Activated CD8-positive, alpha-beta T cell treated with anti-CD3 and anti-CD28 coated beads for 36 hours (primary cell): ENCODE results near the gene RPL41. TPM values are rescaled to one million over a fixed set of nuclear protein-coding genes. Genes with fewer than 3 reads are reported as not detected.

Experiments
- ATAC-seq: fragments of 200-7000 bp; cut with Tn5 transposase; one replicate; pipeline ENCODE4 v1.10.0; 2021; ENCODE audit warnings: mild to moderate bottlenecking, moderate library complexity
- CTCF ChIA-PET: fragments of 350-600 bp; sonication (Branson Sonifier 250); formaldehyde crosslinking; loops from one replicate; lab custom pipeline; 2021; ENCODE audit warnings: antibody characterized with exemption; lab: Charles Lee
- POLR2A ChIA-PET: fragments of 350-600 bp; sonication (Branson Sonifier 250); formaldehyde crosslinking; loops from one replicate; lab custom pipeline; 2021; ENCODE audit warnings: antibody characterized with exemption; lab: Charles Lee
- DNase-seq: peaks from one replicate; pipeline ENCODE4 v3.0.0-alpha.2; 2020
- H3K27ac Mint-ChIP-seq: one replicate; pipeline ENCODE4 v1.8.0; 2021; ENCODE audit warnings: mild to moderate bottlenecking, mixed read lengths
- H3K27me3 Mint-ChIP-seq: one replicate; pipeline ENCODE4 v1.8.0; 2021; ENCODE audit warnings: mixed read lengths
- H3K36me3 Mint-ChIP-seq: one replicate; pipeline ENCODE4 v1.8.0; 2021; ENCODE audit warnings: low read depth, mixed read lengths
- H3K4me1 Mint-ChIP-seq: one replicate; pipeline ENCODE4 v1.8.0; 2021; ENCODE audit warnings: low read depth, mixed read lengths
- H3K4me3 Mint-ChIP-seq: one replicate; pipeline ENCODE4 v1.8.0; 2021; ENCODE audit warnings: mild to moderate bottlenecking, moderate library complexity, mixed read lengths
- H3K9me3 Mint-ChIP-seq: one replicate; pipeline ENCODE4 v1.8.0; 2021; ENCODE audit warnings: mixed read lengths
- CTCF ChIP-seq: fragments of 200-600 bp; IDR thresholded peaks from one replicate; pipeline ENCODE4 v1.8.0; 2022; ENCODE audit warnings: antibody characterized with exemption, mild to moderate bottlenecking
- intact Hi-C: fragments of 100-400 bp; cut with micrococcal nuclease; formaldehyde crosslinking; loops from one replicate; pipeline ENCODE4 v1.10.0; 2022
- total RNA-seq, 2 experiments: library from RNA; stranded (reverse); gene quantifications; one replicate each; pipeline ENCODE4 v1.2.3, GENCODE V29; 2021

RPL41 gene
- total RNA-seq, 2 experiments from 2014 or later: 5,401 to 5,452 TPM

- peaks cover 17% of the 10 kb centered on the region for H3K36me3 Mint-ChIP-seq
- peaks cover 28% of the 10 kb centered on the region for H3K4me1 Mint-ChIP-seq
- no peak for ATAC-seq
- DNase-seq: no peak
- intact Hi-C loops: no loop called here
- H3K27me3 Mint-ChIP-seq: no peaks in the 10 kb centered on the region
- no peak for TF ChIP-seq CTCF
- no peak overlapping the region for H3K4me3 Mint-ChIP-seq
- POLR2A ChIA-PET: no interaction called here
- H3K27ac Mint-ChIP-seq: no peak overlapping the region
- no peaks in the 10 kb centered on the region for H3K9me3 Mint-ChIP-seq
- CTCF ChIA-PET: no interaction called here
These were observed 15.4 kb upstream of the RPL41 start for GRCh38 chr12:56101045-56101444.

DNA sequence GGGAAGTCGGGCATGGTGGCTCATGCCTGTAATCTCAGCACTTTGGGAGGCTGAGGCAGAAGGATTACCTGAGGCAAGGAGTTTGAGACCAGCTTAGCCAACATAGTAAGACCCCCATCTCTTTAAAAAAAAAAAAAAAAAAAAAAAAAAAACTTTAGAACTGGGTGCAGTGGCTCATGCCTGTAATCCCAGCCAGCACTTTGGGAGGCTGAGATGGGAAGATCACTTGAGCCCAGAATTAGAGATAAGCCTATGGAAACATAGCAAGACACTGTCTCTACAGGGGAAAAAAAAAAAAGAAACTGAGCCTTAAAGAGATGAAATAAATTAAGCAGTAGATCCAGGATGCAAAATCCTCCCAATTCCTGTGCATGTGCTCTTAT, 13.8 kb upstream of the RPL41 start:
- peak overlapping the region; percentile 99 for H3K27ac Mint-ChIP-seq
- no peak for TF ChIP-seq CTCF
- ChIA-PET CTCF (interaction anchor here (0.8 to 8.1 kb wide), 7 partner anchors 12 to 364 kb away, joined by 3 to 53 read pairs (median 5); no protein-coding TSS in a partner anchor), POLR2A (interaction anchor here (1.6 to 9.1 kb wide), 9 partner anchors 11 to 203 kb away, joined by 3 to 162 read pairs (median 15); partner anchors contain the start of genes ERBB3, ESYT1, PYM1 and RPL41)
- peaks cover 31% of the 10 kb centered on the region for H3K36me3 Mint-ChIP-seq
- no peak for DNase-seq
- intact Hi-C loops: loop anchor here (2.0 kb wide), 1 partner anchor 60 kb away; no protein-coding TSS in a partner anchor
- H3K4me3 Mint-ChIP-seq: peak overlapping the region; percentile 95
- ATAC-seq: no peak
- no peaks in the 10 kb centered on the region for H3K9me3 Mint-ChIP-seq
- H3K4me1 Mint-ChIP-seq: peaks cover 43% of the 10 kb centered on the region
- H3K27me3 Mint-ChIP-seq: no peaks in the 10 kb centered on the region

DNA sequence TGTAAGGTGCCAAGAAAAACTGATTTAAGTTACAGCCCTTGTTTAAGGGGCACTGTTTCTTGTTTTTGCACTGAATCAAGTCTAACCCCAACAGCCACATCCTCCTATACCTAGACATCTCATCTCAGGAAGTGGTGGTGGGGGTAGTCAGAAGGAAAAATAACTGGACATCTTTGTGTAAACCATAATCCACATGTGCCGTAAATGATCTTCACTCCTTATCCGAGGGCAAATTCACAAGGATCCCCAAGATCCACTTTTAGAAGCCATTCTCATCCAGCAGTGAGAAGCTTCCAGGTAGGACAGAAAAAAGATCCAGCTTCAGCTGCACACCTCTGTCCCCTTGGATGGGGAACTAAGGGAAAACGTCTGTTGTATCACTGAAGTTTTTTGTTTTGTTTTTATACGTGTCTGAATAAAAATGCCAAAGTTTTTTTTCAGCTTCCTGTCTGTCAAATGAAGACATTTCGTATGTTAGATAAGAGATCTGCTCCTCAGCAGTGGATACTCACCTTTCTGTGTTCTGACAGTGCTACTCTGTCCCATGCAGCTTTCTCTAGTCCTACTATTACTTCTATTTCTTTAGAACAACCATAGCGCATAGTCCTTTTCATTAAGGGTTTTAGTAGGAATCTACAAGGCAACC, 13.2 kb upstream of the RPL41 start:
- Mint-ChIP-seq H3K4me3 (peak overlapping the region; percentile 95), H3K27me3 (no peaks in the 10 kb centered on the region), H3K27ac (peak overlapping the region; percentile 99), H3K4me1 (peaks cover 46% of the 10 kb centered on the region), H3K9me3 (no peaks in the 10 kb centered on the region), H3K36me3 (peaks cover 34% of the 10 kb centered on the region)
- POLR2A ChIA-PET: interaction anchor here (1.2 to 9.1 kb wide), 14 partner anchors 8 to 210 kb away, joined by 3 to 162 read pairs (median 8); partner anchors contain the start of genes ERBB3, ESYT1, PYM1 and RPL41
- intact Hi-C loops: loop anchor here (2.0 kb wide), 1 partner anchor 60 kb away; no protein-coding TSS in a partner anchor
- CTCF ChIA-PET: interaction anchor here (0.8 to 8.1 kb wide), 9 partner anchors 12 to 107 kb away, joined by 3 to 53 read pairs (median 7); partner anchors contain the start of genes ERBB3, SUOX and ZC3H10
- DNase-seq (peak; percentile 25), ATAC-seq (no peak)
- TF ChIP-seq CTCF: no peak

- H3K9me3 Mint-ChIP-seq: no peaks in the 10 kb centered on the region
- intact Hi-C loops: loop anchor here (1.0 to 2.0 kb wide), 2 partner anchors 49 to 61 kb away; partner anchors contain the start of gene MYL6B
- peaks cover 39% of the 10 kb centered on the region for H3K36me3 Mint-ChIP-seq
- ChIA-PET CTCF (interaction anchor here (0.8 to 8.1 kb wide), 17 partner anchors 10 to 164 kb away, joined by 3 to 53 read pairs (median 6); partner anchors contain the start of genes ERBB3, ESYT1, SUOX and ZC3H10), POLR2A (interaction anchor here (0.7 to 9.1 kb wide), 21 partner anchors 9 to 373 kb away, joined by 3 to 162 read pairs (median 7); partner anchors contain the start of genes ERBB3, ESYT1, PYM1 and RAB5B)
- ATAC-seq (peak; percentile 1), DNase-seq (no peak)
- H3K27ac Mint-ChIP-seq: peak overlapping the region; percentile 99
- peaks cover 47% of the 10 kb centered on the region for H3K4me1 Mint-ChIP-seq
- H3K4me3 Mint-ChIP-seq: peak overlapping the region; percentile 95
- no peaks in the 10 kb centered on the region for H3K27me3 Mint-ChIP-seq
- no peak for TF ChIP-seq CTCF
These were observed 12.7 kb upstream of the RPL41 start for GRCh38 chr12:56103823-56104108.
